ENCODE data around the gene HLA-F.

HLA-F gene

GRCh38 chr6:29764422-29765196, 41.4 kb downstream of the HLA-F start:
- no peak for DNase-seq

GRCh38 chr6:29769336-29769735, 46.1 kb downstream of the HLA-F start:
- no peak for DNase-seq

- no peak for DNase-seq
Observed at GRCh38 chr6:29770306-29770705, 47.1 kb downstream of the HLA-F start.

- no peak for DNase-seq
Observed at GRCh38 chr6:29776684-29777083, 53.5 kb downstream of the HLA-F start.

All from AML-193 (cell line).